Cardiac septum (tissue), 1 donor: ENCODE data around the gene FBXW5. TPM values are rescaled to one million over a fixed set of nuclear protein-coding genes. Genes with fewer than 3 reads are reported as not detected.

Source experiments
- DNase-seq: peaks from one replicate; pipeline ENCODE4 v3.0.0-alpha.2; 2020; ENCODE audit warnings: low spot score
- intact Hi-C: fragments of 100-400 bp; cut with DNase I; formaldehyde crosslinking; loops from one replicate; pipeline ENCODE4 v1.14.0; 2022
- total RNA-seq: library from RNA; stranded (reverse); fragmentation: NEBNext Ultra II Directional; extraction: Animal tissue kit (Norgen Biotek cat#: 25700); gene quantifications from one replicate; pipeline ENCODE4 v1.2.1, GENCODE V29; 2021
- donor health status: DM: no; HTN: no; CAD: no.

FBXW5 gene
- total RNA-seq, 1 donor from 2014 or later, result 162 TPM

GRCh38 chr9:136922540-136922939 is 22.0 kb downstream of the FBXW5 start:
- intact Hi-C loops, result loop anchor here (1.0 kb wide), 1 partner anchor 73 kb away; the partner anchor contains the start of gene PHPT1
- no peak for DNase-seq

DNA sequence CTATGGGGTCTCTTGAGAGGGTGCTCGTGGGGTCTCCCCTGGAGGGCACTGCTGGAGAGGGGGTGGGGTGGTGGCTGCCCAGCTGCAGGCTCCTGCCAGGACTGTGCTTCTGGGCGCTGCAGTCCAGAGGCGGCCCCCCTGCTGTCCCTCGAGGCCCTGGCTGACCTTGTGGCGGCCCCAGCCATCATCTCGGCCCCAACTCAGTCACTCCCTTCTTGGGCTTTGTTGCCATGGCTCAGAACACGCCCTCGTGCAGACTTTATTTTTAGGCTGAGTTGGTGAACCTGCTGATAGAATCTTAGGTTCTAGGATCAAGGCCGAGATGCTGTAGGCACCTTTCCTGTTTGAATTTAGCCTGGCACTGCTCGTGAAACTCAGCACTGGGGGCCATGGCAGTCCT is 22.8 kb downstream of the FBXW5 start:
- no peak for DNase-seq
- intact Hi-C loops, result loop anchor here (1.0 kb wide), 1 partner anchor 72 kb away; the partner anchor contains the start of gene PHPT1

- no peak for DNase-seq
- intact Hi-C loops, result no loop called here
Measured at GRCh38 chr9:136921307-136921706, 23.2 kb downstream of the FBXW5 start.

DNA sequence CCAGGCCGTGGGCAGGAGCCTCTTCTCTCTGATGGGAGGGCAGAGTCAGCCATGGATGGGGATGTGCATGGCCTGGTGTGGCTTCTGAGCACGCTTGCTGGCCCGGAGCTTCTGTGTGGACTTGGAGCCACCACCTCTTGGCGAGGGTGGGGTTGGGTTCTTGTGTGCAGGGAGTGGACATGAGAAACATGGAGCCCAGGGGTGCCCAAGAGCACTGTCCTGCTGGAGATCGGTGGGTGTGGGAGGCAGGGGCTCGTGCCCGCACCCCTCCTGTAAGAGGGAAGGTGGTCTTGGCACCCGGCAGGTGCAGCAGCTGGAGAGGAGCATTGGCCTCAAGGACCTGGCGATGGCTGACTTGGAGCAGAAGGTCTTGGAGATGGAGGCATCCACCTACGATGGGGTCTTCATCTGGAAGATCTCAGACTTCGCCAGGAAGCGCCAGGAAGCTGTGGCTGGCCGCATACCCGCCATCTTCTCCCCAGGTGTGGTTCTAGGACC is 23.8 kb downstream of the FBXW5 start:
- intact Hi-C loops, result no loop called here
- DNase-seq, result no peak

DNA sequence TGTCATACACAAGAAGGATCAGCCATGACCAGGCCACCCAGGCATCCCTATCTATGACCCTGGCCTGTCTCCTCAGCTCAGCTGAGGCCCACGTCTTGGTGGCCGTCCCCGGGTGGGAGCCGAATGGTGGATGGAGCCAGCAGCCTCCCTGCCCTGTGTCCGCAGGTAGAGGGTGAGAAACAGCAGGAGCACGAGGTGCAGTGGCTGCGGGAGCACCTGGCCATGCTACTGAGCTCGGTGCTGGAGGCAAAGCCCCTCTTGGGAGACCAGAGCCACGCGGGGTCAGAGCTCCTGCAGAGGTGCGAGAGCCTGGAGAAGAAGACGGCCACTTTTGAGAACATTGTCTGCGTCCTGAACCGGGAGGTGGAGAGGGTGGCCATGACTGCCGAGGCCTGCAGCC is 24.5 kb downstream of the FBXW5 start:
- no peak for DNase-seq
- intact Hi-C loops, result no loop called here

DNA sequence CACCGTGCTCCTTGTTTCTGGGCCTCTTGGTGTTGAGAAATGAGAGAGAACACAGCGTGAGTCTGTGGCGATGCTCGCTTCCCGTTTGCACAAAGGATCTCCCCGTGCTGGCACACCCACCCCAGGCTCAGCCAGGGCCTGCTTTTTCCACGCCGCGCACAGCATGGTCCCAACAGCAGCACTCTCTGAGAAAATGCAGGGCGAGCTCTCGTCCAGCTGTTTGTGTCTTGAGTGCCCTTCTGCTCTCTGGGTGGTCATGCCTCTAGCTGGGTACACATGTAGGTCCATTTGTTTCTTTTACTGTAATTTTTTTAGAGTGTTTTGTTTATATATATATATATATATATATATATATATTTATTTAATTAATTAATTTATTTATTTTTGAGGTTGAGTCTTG is 26.6 kb downstream of the FBXW5 start:
- no peak for DNase-seq
- intact Hi-C loops, result no loop called here

GRCh38 chr9:136916330-136917184 is 28.0 kb downstream of the FBXW5 start:
- DNase-seq, result no peak
- intact Hi-C loops, result no loop called here

DNA sequence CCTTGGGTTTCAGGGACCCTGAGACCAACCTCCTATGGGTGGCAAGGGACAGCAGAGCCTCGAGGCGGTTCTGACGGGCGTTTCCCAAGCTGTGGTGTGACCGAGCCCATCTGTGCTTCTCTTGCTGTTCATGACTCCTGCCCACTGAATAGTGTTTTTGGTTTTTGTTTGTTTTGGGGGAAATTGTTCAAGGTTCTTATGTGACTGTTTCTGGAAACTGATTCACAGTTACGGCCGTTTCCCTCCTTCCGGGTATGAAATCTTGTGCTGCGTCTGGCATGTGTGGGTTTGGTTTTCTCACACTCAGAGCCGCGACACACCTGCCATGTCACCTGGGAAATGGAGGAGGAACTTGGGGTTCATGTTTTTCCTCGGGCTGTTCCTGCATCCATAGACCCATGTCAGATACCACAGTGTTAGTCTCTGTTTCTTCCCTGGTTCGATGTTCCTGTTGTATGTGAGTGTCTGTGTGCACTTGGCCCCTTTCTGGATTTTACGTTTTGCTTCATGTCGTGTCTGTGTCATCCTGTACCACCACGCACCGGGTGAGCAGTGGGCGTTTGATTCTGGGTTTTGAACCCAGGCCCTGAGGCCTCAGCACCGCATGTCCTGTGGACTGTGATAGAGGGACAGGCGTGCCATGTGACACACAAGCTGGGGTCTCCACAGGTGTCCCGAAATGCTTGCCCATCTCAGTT is 28.8 kb downstream of the FBXW5 start:
- DNase-seq, result no peak

GRCh38 chr9:136913701-136914438 is 30.7 kb downstream of the FBXW5 start:
- no peak for DNase-seq
- intact Hi-C loops, result no loop called here

More for the DNA sequence above, 28.8 kb downstream of the FBXW5 start:
- intact Hi-C loops, result no loop called here

- intact Hi-C loops, result no loop called here
- no peak for DNase-seq
Measured at GRCh38 chr9:136910901-136911245, 33.7 kb downstream of the FBXW5 start.

GRCh38 chr9:136910197-136910900 is 34.2 kb downstream of the FBXW5 start:
- no peak for DNase-seq
- intact Hi-C loops, result no loop called here

DNA sequence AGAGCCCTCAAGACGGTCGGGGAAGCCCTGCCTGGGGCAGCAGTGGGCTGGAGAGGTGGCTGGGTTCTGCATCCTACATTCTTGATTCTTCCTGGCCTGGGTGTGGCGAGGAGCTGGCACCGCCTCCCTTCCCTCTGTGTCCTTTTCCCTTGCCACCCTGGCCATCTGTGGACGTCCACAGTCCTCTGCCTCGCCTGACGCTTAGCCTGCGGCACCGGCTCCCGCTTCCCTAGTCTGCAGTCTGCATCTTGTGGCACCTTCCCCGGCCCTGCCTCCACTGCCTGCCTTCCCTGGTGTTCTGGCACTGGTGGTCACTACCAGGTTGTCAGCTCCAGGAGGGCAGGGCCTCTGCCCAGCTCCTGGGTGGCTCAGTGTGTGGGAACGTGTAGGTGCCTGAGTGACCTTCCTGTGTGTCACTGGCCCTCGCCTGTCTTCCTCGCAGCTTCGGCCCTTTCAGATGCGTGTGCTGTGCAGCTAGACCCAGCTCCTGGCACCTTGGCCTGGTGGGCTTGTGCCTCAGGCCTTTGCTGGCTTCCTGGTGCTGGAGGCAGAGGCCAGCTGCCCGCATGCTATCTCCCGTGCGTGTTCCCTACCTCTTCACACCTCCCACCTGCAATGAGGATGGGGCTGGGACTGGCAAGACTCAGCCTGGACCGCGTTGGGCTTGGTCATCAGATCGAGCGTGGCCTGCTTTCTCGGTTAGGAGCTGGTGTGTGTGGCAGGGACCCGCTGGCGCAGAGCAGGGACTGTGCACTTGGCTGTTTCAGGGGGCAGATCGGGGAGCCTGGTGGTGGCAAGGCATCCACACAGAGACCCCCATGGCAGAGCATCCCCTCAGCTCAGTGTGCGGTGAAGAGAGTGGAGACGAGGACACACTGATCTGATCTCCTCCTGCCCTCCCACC is 37.3 kb downstream of the FBXW5 start:
- intact Hi-C loops, result no loop called here

GRCh38 chr9:136906266-136906665 is 38.3 kb downstream of the FBXW5 start:
- no peak for DNase-seq
- intact Hi-C loops, result no loop called here

More for the DNA sequence above, 37.3 kb downstream of the FBXW5 start:
- no peak for DNase-seq

- intact Hi-C loops, result loop anchor here (2.0 kb wide), 1 partner anchor 42 kb away; the partner anchor contains the start of genes C8G and FBXW5
- no peak for DNase-seq
Measured at GRCh38 chr9:136903041-136903554, 41.4 kb downstream of the FBXW5 start.

- intact Hi-C loops, result loop anchor here (2.0 kb wide), 1 partner anchor 42 kb away; the partner anchor contains the start of genes C8G and FBXW5
- peak; percentile 89 for DNase-seq
Measured at GRCh38 chr9:136902259-136902821, 42.2 kb downstream of the FBXW5 start.

GRCh38 chr9:136901516-136902258 is 42.9 kb downstream of the FBXW5 start:
- DNase-seq, result no peak
- intact Hi-C loops, result loop anchor here (2.0 kb wide), 1 partner anchor 43 kb away; the partner anchor contains the start of genes C8G and FBXW5

DNA sequence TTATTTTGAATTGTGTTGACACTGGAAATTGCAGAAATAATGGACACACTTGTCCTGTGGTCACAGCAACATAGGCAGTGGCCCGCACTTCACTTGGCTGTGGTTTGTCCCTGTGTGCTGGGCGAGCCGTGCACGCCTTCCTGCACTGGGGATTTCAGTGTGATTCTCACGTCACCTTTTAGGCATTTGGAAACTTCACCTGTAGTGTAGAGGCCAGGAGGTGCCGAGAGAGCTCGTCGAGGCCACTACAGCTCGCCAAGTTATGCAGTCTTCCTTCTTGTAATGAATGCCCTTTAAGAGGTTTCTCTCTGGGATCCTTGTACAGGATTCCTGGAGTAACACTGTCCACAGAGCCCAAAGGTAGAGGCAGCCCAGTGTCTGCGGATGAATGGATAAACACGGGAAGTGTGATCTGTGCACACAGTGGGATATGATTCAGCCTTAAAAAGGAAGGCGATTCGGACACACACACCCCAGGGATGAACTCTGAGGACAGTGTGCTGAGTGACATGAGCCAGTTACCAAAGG is 43.5 kb downstream of the FBXW5 start:
- intact Hi-C loops, result no loop called here
- no peak for DNase-seq
